Measurements from ENCODE around the gene MLEC. TPM values are rescaled to one million over a fixed set of nuclear protein-coding genes. Genes with fewer than 3 reads are reported as not detected.

The MLEC gene
- total and polyA plus RNA-seq, 2 of the 13 experiments (the other 11 are each of a cell fraction or from before 2014, with no cell fraction given), result 49.8 to 156 TPM

DNA sequence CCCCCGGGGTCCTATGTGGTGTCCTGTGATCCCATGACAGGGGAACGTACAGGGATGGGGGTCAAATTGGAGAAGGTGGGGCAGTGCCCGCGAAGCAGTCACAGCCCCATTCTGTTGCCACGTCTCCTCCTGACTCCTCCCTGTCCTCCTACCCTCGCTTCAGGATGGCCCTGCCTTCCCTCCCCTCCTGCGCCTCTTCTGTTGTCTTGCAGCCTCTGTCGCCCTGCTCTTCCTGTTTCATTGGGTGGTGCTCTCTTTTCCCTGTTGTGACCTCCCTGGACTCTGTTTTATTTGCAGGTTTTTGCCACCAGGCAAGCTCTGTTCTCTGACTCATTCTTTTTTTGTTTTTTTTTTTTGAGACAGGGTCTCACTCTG lies 27.8 kb upstream of the MLEC start:
- Histone ChIP-seq H3K9ac (ENCODE audit: insufficient read depth, low read depth, low read length) (no peak overlapping the region), H3K79me2 (ENCODE audit: insufficient read depth, low read length) (no peaks in the 10 kb centered on the region), H3K27me3 (ENCODE audit: control insufficient read depth in 1 of 2, insufficient read depth in 2 of 2, low read length in 2 of 2) (peaks cover 4 to 40% of the 10 kb centered on the region in 2 experiments; a peak in 4 of 5 replicates), H3K4me3 (replicated peaks in 1 of 3; ENCODE audit: insufficient read depth in 1 of 3, low read depth in 2 of 3, low read length in 3 of 3) (peak overlapping the region in 1 of 3 experiments; percentile 26; a peak in 1 of 6 replicates), H2AFZ (ENCODE audit: low read length) (no peak overlapping the region), H3K4me2 (ENCODE audit: low read depth, low read length) (peak overlapping the region; percentile 45; the same call in 1 of the 2 replicates), H3K9me3 (ENCODE audit: low read length) (no peaks in the 10 kb centered on the region), H4K20me1 (ENCODE audit: insufficient read depth, low read length) (no peaks in the 10 kb centered on the region), H3K36me3 (replicated peaks in 1 of 2; ENCODE audit: control insufficient read depth in 1 of 2, insufficient read depth in 2 of 2, low read length in 2 of 2) (no peaks in the 10 kb centered on the region), H3K4me1 (ENCODE audit: insufficient read depth, low read length) (peaks cover 16% of the 10 kb centered on the region), H3K27ac (ENCODE audit: extremely low read length, insufficient read depth, low read length) (no peak overlapping the region)
- intact Hi-C loops (cut with micrococcal nuclease; ENCODE audit: unreplicated experiment) (no loop called here), in situ Hi-C loops (cut with HindIII; ENCODE audit: extremely low pct_ligation_motif_present, low pct_unique_long_range_greater_than_20kb) (no loop called here)
- peak; percentile 66 for ATAC-seq
- TF ChIP-seq ZNF263 (CRISPR knock-in tag; IDR thresholded peaks at IDR 0.05), result peak; percentile 37; the same call in 1 of the 2 replicates
- TF ChIP-seq, protein P1, sequence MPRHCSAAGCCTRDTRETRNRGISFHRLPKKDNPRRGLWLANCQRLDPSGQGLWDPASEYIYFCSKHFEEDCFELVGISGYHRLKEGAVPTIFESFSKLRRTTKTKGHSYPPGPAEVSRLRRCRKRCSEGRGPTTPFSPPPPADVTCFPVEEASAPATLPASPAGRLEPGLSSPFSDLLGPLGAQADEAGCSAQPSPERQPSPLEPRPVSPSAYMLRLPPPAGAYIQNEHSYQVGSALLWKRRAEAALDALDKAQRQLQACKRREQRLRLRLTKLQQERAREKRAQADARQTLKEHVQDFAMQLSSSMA (CRISPR knock-in tag; IDR thresholded peaks at IDR 0.05), result no peak
- TF ChIP-seq ELF3 (CRISPR knock-in tag; IDR thresholded peaks at IDR 0.05), result 0 out of 2 replicates have a peak, but pooled peaks have one; percentile 43
- ChIA-PET CTCF (ENCODE audit: low intra/inter-chr PET ratio, low total read pairs) (no interaction called here), POLR2A (no interaction called here)
- DNase-seq (ENCODE audit: low spot score), result no peak
- BruUV-seq (replicated peaks), result no TSS peak
- 0% methylated on average over 5 of the region's 8 CpGs for WGBS (ENCODE audit: low lambda C conversion rate)
- FAIRE-seq, result no peak

DNA sequence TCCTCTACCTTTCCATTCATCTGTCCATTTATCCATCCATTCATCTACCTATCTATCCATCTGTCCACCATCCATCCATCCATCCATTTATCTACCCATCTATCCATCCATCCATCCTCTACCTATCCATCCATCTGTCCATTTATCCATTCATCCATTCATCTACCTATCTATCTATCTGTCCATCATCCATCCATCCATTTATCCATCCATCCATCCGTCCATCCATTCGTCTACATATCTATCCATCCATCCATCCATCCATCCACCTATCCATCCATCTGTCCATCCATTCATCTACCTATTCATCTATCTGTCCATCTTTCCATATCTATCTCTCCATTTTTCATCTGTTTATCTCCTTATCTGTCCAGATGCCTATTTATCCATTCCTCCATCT lies 25.5 kb upstream of the MLEC start:
- H3K27me3 ChIP-seq (ENCODE audit: control insufficient read depth in 1 of 2, insufficient read depth in 2 of 2, low read length in 2 of 2), result peaks cover 3 to 21% of the 10 kb centered on the region in 2 experiments; a peak in 4 of 5 replicates
- no peaks in the 10 kb centered on the region for H4K20me1 ChIP-seq (ENCODE audit: insufficient read depth, low read length)
- H3K9ac ChIP-seq (ENCODE audit: insufficient read depth, low read depth, low read length), result no peak overlapping the region
- FAIRE-seq (no peak), ATAC-seq (no peak), DNase-seq (ENCODE audit: low spot score) (no peak)
- ChIA-PET CTCF (ENCODE audit: low intra/inter-chr PET ratio, low total read pairs) (no interaction called here), POLR2A (interaction anchor here (0.9 kb wide), 1 partner anchor 12 kb away, joined by 3 read pairs; no protein-coding TSS in a partner anchor)
- no peak overlapping the region for H2AFZ ChIP-seq (ENCODE audit: low read length)
- no peak overlapping the region for H3K4me3 ChIP-seq (replicated peaks in 1 of 3; ENCODE audit: insufficient read depth in 1 of 3, low read depth in 2 of 3, low read length in 3 of 3)
- intact Hi-C loops (cut with micrococcal nuclease; ENCODE audit: unreplicated experiment) (no loop called here), in situ Hi-C loops (cut with HindIII; ENCODE audit: extremely low pct_ligation_motif_present, low pct_unique_long_range_greater_than_20kb) (no loop called here)
- BruUV-seq (replicated peaks), result no TSS peak
- peaks cover 16% of the 10 kb centered on the region for H3K4me1 ChIP-seq (ENCODE audit: insufficient read depth, low read length)
- H3K9me3 ChIP-seq (ENCODE audit: low read length), result no peaks in the 10 kb centered on the region
- H3K36me3 ChIP-seq (replicated peaks in 1 of 2; ENCODE audit: control insufficient read depth in 1 of 2, insufficient read depth in 2 of 2, low read length in 2 of 2), result no peaks in the 10 kb centered on the region
- H3K79me2 ChIP-seq (ENCODE audit: insufficient read depth, low read length), result no peaks in the 10 kb centered on the region
- under 1% methylated on average over 2 of the region's 2 CpGs for WGBS (ENCODE audit: low lambda C conversion rate)
- no peak overlapping the region for H3K27ac ChIP-seq (ENCODE audit: extremely low read length, insufficient read depth, low read length)
- H3K4me2 ChIP-seq (ENCODE audit: low read depth, low read length), result no peak overlapping the region
- TF ChIP-seq MATR3 (CRISPR knock-in tag; IDR thresholded peaks at IDR 0.05), result no peak
- no peak for TF ChIP-seq DNMT1 (CRISPR knock-in tag; IDR thresholded peaks at IDR 0.05)
- TF ChIP-seq PHF8 (CRISPR knock-in tag; IDR thresholded peaks at IDR 0.05), result no peak
- TF ChIP-seq ZNF230 (CRISPR knock-in tag; IDR thresholded peaks at IDR 0.05), result no peak
- TF ChIP-seq, protein P2, sequence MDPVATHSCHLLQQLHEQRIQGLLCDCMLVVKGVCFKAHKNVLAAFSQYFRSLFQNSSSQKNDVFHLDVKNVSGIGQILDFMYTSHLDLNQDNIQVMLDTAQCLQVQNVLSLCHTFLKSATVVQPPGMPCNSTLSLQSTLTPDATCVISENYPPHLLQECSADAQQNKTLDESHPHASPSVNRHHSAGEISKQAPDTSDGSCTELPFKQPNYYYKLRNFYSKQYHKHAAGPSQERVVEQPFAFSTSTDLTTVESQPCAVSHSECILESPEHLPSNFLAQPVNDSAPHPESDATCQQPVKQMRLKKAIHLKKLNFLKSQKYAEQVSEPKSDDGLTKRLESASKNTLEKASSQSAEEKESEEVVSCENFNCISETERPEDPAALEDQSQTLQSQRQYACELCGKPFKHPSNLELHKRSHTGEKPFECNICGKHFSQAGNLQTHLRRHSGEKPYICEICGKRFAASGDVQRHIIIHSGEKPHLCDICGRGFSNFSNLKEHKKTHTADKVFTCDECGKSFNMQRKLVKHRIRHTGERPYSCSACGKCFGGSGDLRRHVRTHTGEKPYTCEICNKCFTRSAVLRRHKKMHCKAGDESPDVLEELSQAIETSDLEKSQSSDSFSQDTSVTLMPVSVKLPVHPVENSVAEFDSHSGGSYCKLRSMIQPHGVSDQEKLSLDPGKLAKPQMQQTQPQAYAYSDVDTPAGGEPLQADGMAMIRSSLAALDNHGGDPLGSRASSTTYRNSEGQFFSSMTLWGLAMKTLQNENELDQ (CRISPR knock-in tag; IDR thresholded peaks at IDR 0.05; ENCODE audit: borderline replicate concordance), result no peak
- TF ChIP-seq, protein P3, sequence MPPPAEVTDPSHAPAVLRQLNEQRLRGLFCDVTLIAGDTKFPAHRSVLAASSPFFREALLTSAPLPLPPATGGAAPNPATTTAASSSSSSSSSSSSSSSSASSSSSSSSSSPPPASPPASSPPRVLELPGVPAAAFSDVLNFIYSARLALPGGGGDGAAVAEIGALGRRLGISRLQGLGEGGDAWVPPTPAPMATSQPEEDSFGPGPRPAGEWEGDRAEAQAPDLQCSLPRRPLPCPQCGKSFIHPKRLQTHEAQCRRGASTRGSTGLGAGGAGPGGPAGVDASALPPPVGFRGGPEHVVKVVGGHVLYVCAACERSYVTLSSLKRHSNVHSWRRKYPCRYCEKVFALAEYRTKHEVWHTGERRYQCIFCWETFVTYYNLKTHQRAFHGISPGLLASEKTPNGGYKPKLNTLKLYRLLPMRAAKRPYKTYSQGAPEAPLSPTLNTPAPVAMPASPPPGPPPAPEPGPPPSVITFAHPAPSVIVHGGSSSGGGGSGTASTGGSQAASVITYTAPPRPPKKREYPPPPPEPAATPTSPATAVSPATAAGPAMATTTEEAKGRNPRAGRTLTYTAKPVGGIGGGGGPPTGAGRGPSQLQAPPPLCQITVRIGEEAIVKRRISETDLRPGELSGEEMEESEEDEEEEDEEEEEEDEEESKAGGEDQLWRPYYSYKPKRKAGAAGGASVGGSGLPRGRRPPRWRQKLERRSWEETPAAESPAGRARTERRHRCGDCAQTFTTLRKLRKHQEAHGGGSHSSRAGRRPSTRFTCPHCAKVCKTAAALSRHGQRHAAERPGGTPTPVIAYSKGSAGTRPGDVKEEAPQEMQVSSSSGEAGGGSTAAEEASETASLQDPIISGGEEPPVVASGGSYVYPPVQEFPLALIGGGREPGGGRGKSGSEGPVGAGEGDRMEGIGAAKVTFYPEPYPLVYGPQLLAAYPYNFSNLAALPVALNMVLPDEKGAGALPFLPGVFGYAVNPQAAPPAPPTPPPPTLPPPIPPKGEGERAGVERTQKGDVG (CRISPR knock-in tag; IDR thresholded peaks at IDR 0.05; ENCODE audit: borderline replicate concordance), result no peak
- TF ChIP-seq, protein P4, sequence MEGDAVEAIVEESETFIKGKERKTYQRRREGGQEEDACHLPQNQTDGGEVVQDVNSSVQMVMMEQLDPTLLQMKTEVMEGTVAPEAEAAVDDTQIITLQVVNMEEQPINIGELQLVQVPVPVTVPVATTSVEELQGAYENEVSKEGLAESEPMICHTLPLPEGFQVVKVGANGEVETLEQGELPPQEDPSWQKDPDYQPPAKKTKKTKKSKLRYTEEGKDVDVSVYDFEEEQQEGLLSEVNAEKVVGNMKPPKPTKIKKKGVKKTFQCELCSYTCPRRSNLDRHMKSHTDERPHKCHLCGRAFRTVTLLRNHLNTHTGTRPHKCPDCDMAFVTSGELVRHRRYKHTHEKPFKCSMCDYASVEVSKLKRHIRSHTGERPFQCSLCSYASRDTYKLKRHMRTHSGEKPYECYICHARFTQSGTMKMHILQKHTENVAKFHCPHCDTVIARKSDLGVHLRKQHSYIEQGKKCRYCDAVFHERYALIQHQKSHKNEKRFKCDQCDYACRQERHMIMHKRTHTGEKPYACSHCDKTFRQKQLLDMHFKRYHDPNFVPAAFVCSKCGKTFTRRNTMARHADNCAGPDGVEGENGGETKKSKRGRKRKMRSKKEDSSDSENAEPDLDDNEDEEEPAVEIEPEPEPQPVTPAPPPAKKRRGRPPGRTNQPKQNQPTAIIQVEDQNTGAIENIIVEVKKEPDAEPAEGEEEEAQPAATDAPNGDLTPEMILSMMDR (CRISPR knock-in tag; IDR thresholded peaks at IDR 0.05), result no peak
